Ishikawa (cell line): ENCODE data around the gene TPSAB1.
"Not testable (repeated sequence)": the region's sequence is repeated elsewhere in the genome, so short reads cannot be mapped to it uniquely, and the experiment has no call there.

Experiments used
- CEBPB ChIP-seq: IDR thresholded peaks from 2 replicates; pipeline ENCODE4 v1.6.1; 2012
- CREB1 ChIP-seq: IDR thresholded peaks from 2 replicates; pipeline ENCODE4 v1.6.1; 2012; ENCODE audit warnings: low read depth
- EGR1 ChIP-seq: IDR thresholded peaks from 2 replicates; pipeline ENCODE4 v1.6.1; 2012
- EP300 ChIP-seq: IDR thresholded peaks from 2 replicates; pipeline ENCODE4 v1.6.1; 2012; ENCODE audit warnings: borderline replicate concordance
- FOXM1 ChIP-seq: IDR thresholded peaks from 2 replicates; pipeline ENCODE4 v1.6.1; 2012; ENCODE audit warnings: low read depth, borderline replicate concordance
- MAX ChIP-seq: IDR thresholded peaks from 2 replicates; pipeline ENCODE4 v1.6.1; 2012
- NFIC ChIP-seq: IDR thresholded peaks from 2 replicates; pipeline ENCODE4 v1.6.1; 2012
- REST ChIP-seq: IDR thresholded peaks from 2 replicates; pipeline ENCODE4 v1.6.1; 2012; ENCODE audit warnings: low read depth, mild to moderate bottlenecking
- TAF1 ChIP-seq: IDR thresholded peaks from 2 replicates; pipeline ENCODE4 v1.6.1; 2012; ENCODE audit warnings: low read depth, mild to moderate bottlenecking
- TCF12 ChIP-seq: IDR thresholded peaks from 2 replicates; pipeline ENCODE4 v1.6.1; 2012; ENCODE audit warnings: low read depth
- TEAD4 ChIP-seq: IDR thresholded peaks from 2 replicates; pipeline ENCODE4 v1.6.1; 2012
- USF1 ChIP-seq: IDR thresholded peaks from 2 replicates; pipeline ENCODE4 v1.6.1; 2012
- YY1 ChIP-seq: IDR thresholded peaks from 2 replicates; pipeline ENCODE4 v1.6.1; 2012; ENCODE audit warnings: low read depth
- ZBTB7A ChIP-seq: IDR thresholded peaks from 2 replicates; pipeline ENCODE4 v1.6.1; 2012; ENCODE audit warnings: low read depth

The TPSAB1 gene

GRCh38 chr16:1222553-1223354 lies 17.8 kb upstream of the TPSAB1 start:
- TF ChIP-seq REST (peak; percentile 52; the same call in 1 of the 2 replicates), CEBPB (no peak)

- TF ChIP-seq REST (peak; percentile 51), EP300 (no peak)
These were observed 16.9 kb upstream of the TPSAB1 start for GRCh38 chr16:1223355-1224214.

GRCh38 chr16:1224558-1224957 lies 15.9 kb upstream of the TPSAB1 start:
- TF ChIP-seq TCF12 = no peak
- TF ChIP-seq FOXM1 = no peak
- no peak for TF ChIP-seq TEAD4
- no peak for TF ChIP-seq YY1
- no peak for TF ChIP-seq MAX
- no peak for TF ChIP-seq EGR1
- TF ChIP-seq EP300 = no peak
- no peak for TF ChIP-seq TAF1
- no peak for TF ChIP-seq ZBTB7A

GRCh38 chr16:1225051-1225451 lies 15.5 kb upstream of the TPSAB1 start, which contains the start of gene TPSG1:
Gene TPSG1 (minus strand): TSS chr16:1225268. CDS start chr16:1225252, 16 bp downstream.
- TF ChIP-seq MAX (no peak), USF1 (no peak), TEAD4 (no peak)

- TF ChIP-seq FOXM1, USF1, TEAD4: not testable (repeated sequence)
These were observed 10.4 kb upstream of the TPSAB1 start, which contains the start of gene TPSB2 for GRCh38 chr16:1230084-1230470. Gene TPSB2 (minus strand): TSS chr16:1230184. CDS start chr16:1229951, 233 bp downstream.

GRCh38 chr16:1237990-1238389 lies 2.5 kb upstream of the TPSAB1 start:
- TF ChIP-seq EGR1 = no peak
- no peak for TF ChIP-seq NFIC
- TF ChIP-seq TEAD4 = no peak
- TF ChIP-seq CREB1 = no peak
- no peak for TF ChIP-seq TCF12
- no peak for TF ChIP-seq ZBTB7A
- TF ChIP-seq EP300 = no peak
- no peak for TF ChIP-seq REST
- no peak for TF ChIP-seq TAF1
- TF ChIP-seq CEBPB = no peak
